Daoy (cell line): ENCODE results near the gene BCO2. TPM values are rescaled to one million over a fixed set of nuclear protein-coding genes. Genes with fewer than 3 reads are reported as not detected.

ENCODE experiments used
- DNase-seq: peaks from one replicate; pipeline ENCODE4 v3.0.0-alpha.2; 2015; ENCODE audit warnings: low read depth
- total RNA-seq: library from RNA; depleted of rRNA; stranded (reverse); fragments of >200 nt; shearing (Covaris generic); gene quantifications from 2 replicates; pipeline ENCODE4 v1.2.3, GENCODE V29; 2014; rRNA removed

BCO2 gene
- total RNA-seq, 1 experiment from 2014 or later = 0.11 TPM

GRCh38 chr11:112248201-112248600, 72.9 kb downstream of the BCO2 start:
- no peak for DNase-seq

- no peak for DNase-seq
Observed at GRCh38 chr11:112249871-112250610, 74.7 kb downstream of the BCO2 start.

GRCh38 chr11:112253605-112254242, 78.4 kb downstream of the BCO2 start:
- no peak for DNase-seq

- peak; percentile 66 for DNase-seq
Observed at GRCh38 chr11:112255067-112255720, 79.9 kb downstream of the BCO2 start.

- DNase-seq = no peak
Observed at GRCh38 chr11:112260490-112260889, 85.2 kb downstream of the BCO2 start, which contains the start of gene PLET1. Gene PLET1 (minus strand): TSS chr11:112260860. CDS start chr11:112260589, 271 bp downstream.

GRCh38 chr11:112265659-112266409, 90.5 kb downstream of the BCO2 start:
- no peak for DNase-seq

- no peak for DNase-seq
Observed at GRCh38 chr11:112266410-112266778, 91.1 kb downstream of the BCO2 start.

GRCh38 chr11:112267188-112267591, 91.9 kb downstream of the BCO2 start:
- no peak for DNase-seq

- no peak for DNase-seq
Observed at GRCh38 chr11:112268406-112268805, 93.1 kb downstream of the BCO2 start.

Other genes starting within 250 kb of the BCO2 start
- gene DIXDC1, start 238.2 kb upstream of the BCO2 start, total RNA-seq = 7.1 and 9.0 TPM in 2 replicates
- gene DLAT, start 150.1 kb upstream of the BCO2 start, total RNA-seq = 49.0 and 49.9 TPM in 2 replicates
- 1.1 and 8.7 TPM in 2 replicates for gene PIH1D2, start 101.5 kb upstream of the BCO2 start, total RNA-seq
- gene NKAPD1, start 101.2 kb upstream of the BCO2 start, total RNA-seq = 26.3 and 26.7 TPM in 2 replicates
- 74.7 and 118 TPM in 2 replicates for gene TIMM8B, start 88.8 kb upstream of the BCO2 start, total RNA-seq
- gene SDHD, start 88.6 kb upstream of the BCO2 start, total RNA-seq = 133 and 145 TPM in 2 replicates
- not detected in 2 replicates for gene IL18, start 11.4 kb upstream of the BCO2 start, total RNA-seq
- not detected in 2 replicates for gene TEX12, start 8.1 kb upstream of the BCO2 start, total RNA-seq
- 71.1 and 73.6 TPM in 2 replicates for gene PTS, start 50.9 kb downstream of the BCO2 start, total RNA-seq
- gene PLET1, start 85.3 kb downstream of the BCO2 start, total RNA-seq = not detected in 2 replicates